ENCODE data around the gene ABCF1.

Gene ABCF1

DNA sequence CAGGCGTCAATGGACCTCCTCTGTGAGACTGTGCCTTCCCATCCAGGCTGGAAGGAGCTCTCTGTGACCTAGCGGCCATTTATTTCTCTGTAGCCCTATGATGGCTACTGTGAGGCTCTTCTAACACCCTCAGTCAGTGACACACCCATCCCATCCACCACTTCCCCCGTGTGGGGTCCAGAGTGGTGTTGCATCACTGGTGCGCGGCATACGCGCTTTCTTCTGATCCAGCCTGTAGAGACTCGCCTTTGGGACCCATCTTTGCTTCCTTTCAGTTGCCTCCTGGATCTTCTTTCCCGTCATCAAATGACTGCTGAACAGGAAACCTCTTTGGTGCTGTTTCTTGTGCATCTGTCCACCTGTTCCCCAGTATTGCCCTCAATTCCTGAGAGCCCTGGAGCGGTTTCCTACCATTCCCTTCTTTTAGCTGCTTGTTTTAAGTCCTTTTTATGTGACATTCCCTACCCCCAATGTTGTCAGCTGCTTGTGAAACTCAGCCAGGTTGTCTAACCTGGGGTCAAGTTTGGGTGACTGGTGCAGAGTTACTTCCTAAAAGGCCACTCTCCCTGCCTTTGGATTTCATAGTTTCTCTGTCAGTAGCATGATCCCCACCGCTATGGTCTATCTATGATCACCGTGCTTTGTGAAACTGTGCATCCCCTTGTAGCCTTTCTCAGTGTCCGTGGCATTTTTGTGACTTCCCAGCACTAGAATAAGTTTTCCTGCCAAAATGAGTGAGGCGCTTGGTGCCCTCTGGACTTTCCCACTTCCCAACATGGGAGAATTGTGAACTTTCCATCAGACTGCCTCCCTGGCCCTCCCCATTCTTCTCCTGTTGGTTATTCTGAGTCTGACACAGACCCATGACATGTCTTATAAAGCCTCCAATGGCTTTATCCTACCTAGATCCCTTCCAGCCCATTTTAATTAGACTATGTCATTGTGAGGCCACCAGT, 8.5 kb upstream of the ABCF1 start:
- TF ChIP-seq POLR2A (IDR thresholded peaks at IDR 0.05; ENCODE audit: low read depth, low read length) (no peak), TAF1 (IDR thresholded peaks at IDR 0.05; ENCODE audit: borderline replicate concordance, low read depth, low read length) (no peak)
- no peak for FAIRE-seq
- DNase-seq (ENCODE audit: insufficient read length) = no peak

DNA sequence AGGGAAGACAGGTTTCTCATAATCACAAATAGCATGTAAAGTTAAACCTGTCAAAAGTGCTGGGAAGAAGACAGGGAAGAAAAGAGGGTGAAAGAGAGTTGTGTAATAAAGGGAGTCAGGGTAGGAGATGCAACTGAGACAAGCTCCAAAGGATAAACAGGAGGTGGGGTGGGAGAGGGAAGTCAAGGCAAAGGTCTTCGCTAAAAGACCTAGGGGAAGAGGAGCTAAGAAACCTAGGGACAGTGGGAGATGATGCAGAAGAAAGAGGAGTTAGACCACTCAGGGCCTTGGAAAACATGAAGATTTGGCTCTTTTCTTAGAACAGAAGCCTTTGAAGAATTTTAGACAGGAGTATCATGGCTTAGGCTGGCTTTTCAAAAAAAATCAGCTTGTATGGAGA, 7.1 kb upstream of the ABCF1 start:
- FAIRE-seq = no peak
- TF ChIP-seq POLR2AphosphoS5 (IDR thresholded peaks at IDR 0.05; ENCODE audit: low read depth, low read length) = no peak; the same call in 1 of the 2 replicates
- TF ChIP-seq TAF1 (IDR thresholded peaks at IDR 0.05; ENCODE audit: borderline replicate concordance, low read depth, low read length) = no peak
- no peak for TF ChIP-seq POLR2A (IDR thresholded peaks at IDR 0.05; ENCODE audit: low read depth, low read length)
- DNase-seq (ENCODE audit: insufficient read length) = no peak

DNA sequence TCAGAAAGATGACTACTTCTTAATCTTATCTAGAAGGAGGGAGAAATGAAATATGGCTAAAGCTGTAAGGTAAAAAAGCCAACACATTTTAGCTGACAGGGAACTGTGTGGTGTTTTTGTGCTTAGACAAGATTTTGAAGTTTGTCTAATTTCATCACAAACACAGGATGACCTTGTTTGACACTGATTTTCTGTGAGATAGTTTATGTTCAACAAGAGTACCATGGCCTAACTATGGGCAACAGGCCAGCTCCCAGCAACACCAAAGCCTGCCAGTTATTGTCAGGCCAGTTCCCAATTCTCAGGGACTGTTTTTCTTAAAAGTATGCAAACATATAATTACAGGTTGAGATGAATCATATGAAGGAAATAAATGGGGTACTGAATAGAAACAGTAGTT, 5.5 kb upstream of the ABCF1 start:
- no peak for TF ChIP-seq TAF1 (IDR thresholded peaks at IDR 0.05; ENCODE audit: borderline replicate concordance, low read depth, low read length)
- no peak for TF ChIP-seq POLR2AphosphoS5 (IDR thresholded peaks at IDR 0.05; ENCODE audit: low read depth, low read length)
- TF ChIP-seq POLR2A (IDR thresholded peaks at IDR 0.05; ENCODE audit: low read depth, low read length) = no peak
- DNase-seq (ENCODE audit: insufficient read length) = no peak
- FAIRE-seq = no peak

DNA sequence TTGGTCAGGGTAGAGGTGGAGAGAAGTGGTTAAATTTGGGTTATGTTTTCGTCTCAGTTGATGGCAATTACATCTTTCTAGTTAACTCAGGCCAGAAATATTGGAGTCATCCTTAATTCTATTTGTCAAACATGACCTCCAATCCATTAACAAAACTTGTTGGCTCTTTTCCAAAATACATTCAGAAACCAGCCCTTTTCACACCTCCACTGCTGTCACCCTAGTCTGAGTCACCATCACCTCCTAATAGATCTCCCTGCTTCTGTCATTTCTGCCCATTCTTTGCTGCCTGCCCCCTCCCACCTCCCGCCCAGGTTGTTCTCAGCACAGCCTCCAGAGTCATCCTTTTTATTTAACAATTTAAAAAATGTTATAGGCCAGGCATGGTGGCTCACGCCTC, 3.0 kb upstream of the ABCF1 start:
- FAIRE-seq (no peak), DNase-seq (ENCODE audit: insufficient read length) (no peak)
- TF ChIP-seq TAF1 (IDR thresholded peaks at IDR 0.05; ENCODE audit: borderline replicate concordance, low read depth, low read length) (no peak), POLR2A (IDR thresholded peaks at IDR 0.05; ENCODE audit: low read depth, low read length) (no peak), POLR2AphosphoS5 (IDR thresholded peaks at IDR 0.05; ENCODE audit: low read depth, low read length) (no peak)

DNA sequence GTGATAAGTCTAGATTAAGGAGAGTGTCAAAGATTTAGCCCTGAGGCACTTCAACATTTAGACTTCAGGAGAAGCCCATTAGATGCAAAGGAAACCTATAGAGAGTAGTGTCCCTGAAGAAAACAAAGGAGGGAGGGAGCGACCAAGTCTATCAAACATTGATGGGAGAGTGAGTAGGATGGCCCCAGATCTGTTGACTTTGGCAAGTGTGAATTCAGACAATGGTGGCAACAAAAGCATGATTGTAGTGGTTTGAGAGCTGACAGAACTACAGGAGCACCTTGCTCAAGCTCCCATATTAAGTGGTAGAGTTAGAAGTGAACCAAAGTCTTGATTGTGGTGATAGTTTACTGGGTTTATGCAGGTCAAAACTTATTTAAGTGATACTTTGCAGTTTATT, 979 bp upstream of the ABCF1 start:
- no peak for TF ChIP-seq POLR2AphosphoS5 (IDR thresholded peaks at IDR 0.05; ENCODE audit: low read depth, low read length)
- TF ChIP-seq TAF1 (IDR thresholded peaks at IDR 0.05; ENCODE audit: borderline replicate concordance, low read depth, low read length) = no peak
- no peak for TF ChIP-seq POLR2A (IDR thresholded peaks at IDR 0.05; ENCODE audit: low read depth, low read length)
- FAIRE-seq = peak; percentile 9
- no peak for DNase-seq (ENCODE audit: insufficient read length)

DNA sequence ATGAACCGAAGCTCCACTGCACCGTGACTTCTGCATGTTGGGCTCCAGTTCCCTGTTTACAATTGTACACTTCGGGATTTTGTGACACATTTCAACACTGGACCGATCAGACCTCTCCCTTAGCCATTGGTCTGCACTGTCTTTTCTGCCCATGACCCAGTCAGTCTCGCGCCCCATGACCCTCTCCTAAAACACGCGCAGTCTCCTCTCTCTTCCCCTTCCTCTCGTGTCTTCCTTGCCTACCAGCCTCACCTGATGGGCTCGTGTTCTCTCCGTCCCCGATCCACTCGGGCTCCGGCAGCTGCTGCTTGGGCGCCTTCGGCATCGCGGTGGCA, 535 bp upstream of the ABCF1 start:
- DNase-seq (ENCODE audit: insufficient read length) (peak; percentile 23), FAIRE-seq (no peak)
- TF ChIP-seq POLR2A (IDR thresholded peaks at IDR 0.05; ENCODE audit: low read depth, low read length) = no peak
- TF ChIP-seq POLR2AphosphoS5 (IDR thresholded peaks at IDR 0.05; ENCODE audit: low read depth, low read length) = no peak

DNA sequence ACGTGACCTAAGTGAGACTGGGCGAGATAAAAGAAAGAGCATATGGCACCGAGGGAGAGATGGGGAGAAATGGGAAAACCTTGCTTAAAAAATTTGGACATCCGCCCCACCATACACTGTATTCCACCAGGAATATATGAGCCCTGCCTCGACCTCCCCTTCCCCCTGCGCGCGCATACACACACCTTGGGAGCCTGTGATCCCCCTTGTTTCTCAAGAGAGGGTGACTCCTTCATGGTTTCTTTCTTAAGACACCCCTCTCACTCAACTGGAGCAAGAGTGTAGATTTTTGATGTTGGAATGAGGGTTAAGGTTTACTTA, 480 bp downstream of the ABCF1 start:
- FAIRE-seq (no peak), DNase-seq (ENCODE audit: insufficient read length) (no peak)
- TF ChIP-seq TAF1 (IDR thresholded peaks at IDR 0.05; ENCODE audit: borderline replicate concordance, low read depth, low read length) = no peak

DNA sequence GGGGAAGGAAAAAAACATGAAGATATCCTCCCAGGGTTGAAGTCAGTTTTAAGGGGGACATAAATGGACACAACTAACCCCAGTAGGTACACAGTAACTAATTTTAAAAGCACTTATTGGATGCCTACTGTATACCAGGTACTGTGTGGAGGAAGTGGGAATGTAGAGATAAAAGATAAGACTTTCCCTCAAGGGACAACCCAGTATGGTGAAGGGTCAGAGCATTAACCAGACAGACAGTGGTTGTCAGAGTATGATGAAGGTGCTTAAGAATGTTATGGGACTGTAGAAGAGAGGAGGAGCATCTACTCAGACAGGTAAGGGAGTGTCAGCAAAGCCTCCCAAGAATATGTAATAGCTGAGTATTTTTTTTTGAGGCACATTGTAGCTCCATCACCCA, 906 bp downstream of the ABCF1 start:
- FAIRE-seq (peak; percentile 33), DNase-seq (ENCODE audit: insufficient read length) (no peak)

DNA sequence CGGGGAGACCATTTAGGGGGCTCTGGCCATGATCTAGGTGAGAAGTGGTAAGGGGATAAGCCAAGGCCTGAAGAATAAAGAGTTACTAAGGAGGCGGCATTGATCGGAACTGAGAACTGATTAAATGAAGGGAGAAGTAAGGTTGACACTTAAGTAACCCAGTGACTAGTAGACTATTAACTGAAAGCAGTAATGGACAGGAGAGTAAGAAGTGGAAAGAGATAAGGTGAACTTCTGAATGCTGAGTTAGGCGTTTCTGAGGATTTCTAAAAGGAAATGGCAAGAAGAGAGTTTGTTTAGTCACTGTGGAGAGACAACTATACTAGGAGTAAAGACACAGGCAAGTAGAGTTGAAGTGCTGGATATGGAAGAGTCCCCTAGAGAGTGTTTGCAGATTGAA, 1.9 kb downstream of the ABCF1 start:
- FAIRE-seq (no peak), DNase-seq (ENCODE audit: insufficient read length) (no peak)
- no peak for TF ChIP-seq POLR2AphosphoS5 (IDR thresholded peaks at IDR 0.05; ENCODE audit: low read depth, low read length)
- TF ChIP-seq POLR2A (IDR thresholded peaks at IDR 0.05; ENCODE audit: low read depth, low read length) = no peak
- no peak for TF ChIP-seq TAF1 (IDR thresholded peaks at IDR 0.05; ENCODE audit: borderline replicate concordance, low read depth, low read length)

More for the DNA sequence above, 906 bp downstream of the ABCF1 start:
- TF ChIP-seq TAF1 (IDR thresholded peaks at IDR 0.05; ENCODE audit: borderline replicate concordance, low read depth, low read length) (no peak), POLR2A (IDR thresholded peaks at IDR 0.05; ENCODE audit: low read depth, low read length) (no peak), POLR2AphosphoS5 (IDR thresholded peaks at IDR 0.05; ENCODE audit: low read depth, low read length) (no peak)

DNA sequence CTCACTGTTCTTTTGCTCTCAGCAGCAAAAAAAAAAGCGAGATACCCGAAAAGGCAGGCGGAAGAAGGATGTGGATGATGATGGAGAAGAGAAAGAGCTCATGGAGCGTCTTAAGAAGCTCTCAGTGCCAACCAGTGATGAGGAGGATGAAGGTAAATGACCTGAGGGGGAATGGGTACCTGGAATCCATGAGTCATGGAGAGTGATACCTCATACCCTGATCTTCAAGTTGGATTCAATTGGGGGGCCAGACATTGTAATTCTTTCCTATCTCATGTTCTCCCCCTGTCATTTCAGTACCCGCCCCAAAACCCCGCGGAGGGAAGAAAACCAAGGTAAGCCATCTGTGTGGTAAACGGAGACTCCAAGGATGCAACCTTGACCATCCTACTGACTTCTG, 6.8 kb downstream of the ABCF1 start:
- TF ChIP-seq TAF1 (IDR thresholded peaks at IDR 0.05; ENCODE audit: borderline replicate concordance, low read depth, low read length) = no peak
- TF ChIP-seq POLR2AphosphoS5 (IDR thresholded peaks at IDR 0.05; ENCODE audit: low read depth, low read length) = no peak
- TF ChIP-seq POLR2A (IDR thresholded peaks at IDR 0.05; ENCODE audit: low read depth, low read length) = no peak
- no peak for DNase-seq (ENCODE audit: insufficient read length)
- FAIRE-seq = no peak

DNA sequence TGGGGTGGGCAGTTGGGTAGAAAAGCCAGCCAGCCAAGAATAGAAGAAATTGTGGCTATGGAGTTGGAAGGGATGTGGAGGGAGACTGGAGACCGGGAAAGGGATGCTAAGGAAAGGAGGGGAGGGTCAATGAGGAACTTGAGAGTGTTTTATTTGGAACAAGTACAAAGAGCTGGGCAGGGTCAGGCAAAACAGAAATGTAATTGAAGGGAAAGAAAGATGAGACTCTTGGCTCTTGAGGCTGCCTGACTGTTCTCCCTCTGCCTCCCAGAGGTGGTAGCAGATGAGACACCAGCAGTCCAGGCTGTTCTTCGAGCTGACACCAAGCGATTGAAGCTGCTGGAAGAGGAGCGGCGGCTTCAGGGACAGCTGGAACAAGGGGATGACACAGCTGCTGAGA, 12.7 kb downstream of the ABCF1 start:
- DNase-seq (ENCODE audit: insufficient read length) (no peak), FAIRE-seq (no peak)
- TF ChIP-seq TAF1 (IDR thresholded peaks at IDR 0.05; ENCODE audit: borderline replicate concordance, low read depth, low read length) (no peak), POLR2AphosphoS5 (IDR thresholded peaks at IDR 0.05; ENCODE audit: low read depth, low read length) (no peak)

DNA sequence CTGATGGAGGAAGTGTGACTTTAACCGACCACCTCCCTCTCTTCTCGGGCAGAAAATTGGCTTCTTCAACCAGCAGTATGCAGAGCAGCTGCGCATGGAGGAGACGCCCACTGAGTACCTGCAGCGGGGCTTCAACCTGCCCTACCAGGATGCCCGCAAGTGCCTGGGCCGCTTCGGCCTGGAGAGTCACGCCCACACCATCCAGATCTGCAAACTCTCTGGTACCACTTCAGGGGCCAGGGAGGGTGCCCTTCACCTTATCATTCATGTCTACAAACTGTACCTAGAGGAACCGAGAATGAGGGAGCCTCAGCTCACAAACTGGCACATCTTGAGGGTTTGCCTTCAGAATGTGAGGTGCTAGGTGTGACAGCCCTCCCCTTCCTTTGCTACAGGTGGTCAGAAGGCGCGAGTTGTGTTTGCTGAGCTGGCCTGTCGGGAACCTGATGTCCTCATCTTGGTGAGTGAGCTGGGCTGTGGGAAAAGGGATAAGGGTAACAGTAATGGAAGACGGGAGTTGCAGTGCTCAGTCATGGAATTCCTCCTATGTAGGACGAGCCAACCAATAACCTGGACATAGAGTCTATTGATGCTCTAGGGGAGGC, 18.6 kb downstream of the ABCF1 start:
- DNase-seq (ENCODE audit: insufficient read length) (no peak), FAIRE-seq (no peak)
- TF ChIP-seq POLR2AphosphoS5 (IDR thresholded peaks at IDR 0.05; ENCODE audit: low read depth, low read length) = 0 out of 2 replicates have a peak, but pooled peaks have one; percentile 56
- TF ChIP-seq POLR2A (IDR thresholded peaks at IDR 0.05; ENCODE audit: low read depth, low read length) = no peak
- TF ChIP-seq TAF1 (IDR thresholded peaks at IDR 0.05; ENCODE audit: borderline replicate concordance, low read depth, low read length) = no peak
